ENCODE results near the gene SLC25A45. TPM values are rescaled to one million over a fixed set of nuclear protein-coding genes. Genes with fewer than 3 reads are reported as not detected.

The SLC25A45 gene
- total RNA-seq, 2 donors from 2014 or later = 11.7 to 13.3 TPM

DNA sequence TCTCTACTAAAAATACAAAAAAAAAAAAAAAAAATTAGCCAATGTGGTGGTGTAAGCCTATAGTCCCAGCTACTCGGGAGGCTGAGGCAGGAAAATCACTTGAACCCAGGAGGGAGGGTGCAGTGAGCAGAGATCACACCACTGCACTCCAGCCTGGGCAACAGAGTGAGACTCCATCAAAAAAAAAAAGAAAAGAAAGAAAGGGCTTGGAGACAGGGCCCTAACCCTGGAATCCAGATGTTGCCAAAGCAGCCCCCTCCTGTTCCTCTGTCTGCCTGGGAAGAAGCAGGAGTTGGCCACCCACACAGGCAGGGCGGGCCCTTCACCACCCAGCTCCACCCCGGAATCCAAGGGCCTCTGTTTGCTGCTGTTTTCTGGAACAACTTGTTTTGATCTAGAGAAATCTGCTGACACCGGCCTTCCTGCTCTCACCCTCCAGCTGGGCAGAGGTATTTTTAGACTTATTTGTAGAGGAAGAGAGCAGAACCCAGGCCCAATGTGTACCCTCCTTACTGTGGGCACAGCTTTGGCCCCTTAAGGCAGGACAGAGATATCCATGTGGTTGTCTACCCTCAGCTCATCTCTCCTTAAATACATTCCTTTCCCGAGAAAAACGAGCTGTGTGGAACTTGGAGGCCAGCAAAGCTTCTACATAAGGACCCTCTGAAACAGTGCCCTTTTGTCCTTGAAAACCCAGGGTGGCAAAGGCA is 37.5 kb upstream of the SLC25A45 start:
- no peaks in the 10 kb centered on the region for H3K9me3 ChIP-seq
- under 1% methylated on average over 6 of the region's 6 CpGs for WGBS
- peak overlapping the region; percentile 100 for H3K27ac ChIP-seq
- peak; percentile 98 for DNase-seq (ENCODE audit: low spot score)
- intact Hi-C loops (cut with DNase I) = loop anchor here (2.0 to 10.0 kb wide), 2 partner anchors 55 to 79 kb away; partner anchors contain the start of gene MALAT1
- peaks cover 27% of the 10 kb centered on the region for H3K4me1 ChIP-seq (replicated peaks)
- no peaks in the 10 kb centered on the region for H3K27me3 ChIP-seq (replicated peaks; ENCODE audit: insufficient read depth)
- H3K36me3 ChIP-seq = no peaks in the 10 kb centered on the region
- TF ChIP-seq POLR2A (IDR thresholded peaks at IDR 0.05) (peak; percentile 54), POLR2AphosphoS5 (IDR thresholded peaks at IDR 0.05) (peak; percentile 100)
- TF ChIP-seq, protein P1, sequence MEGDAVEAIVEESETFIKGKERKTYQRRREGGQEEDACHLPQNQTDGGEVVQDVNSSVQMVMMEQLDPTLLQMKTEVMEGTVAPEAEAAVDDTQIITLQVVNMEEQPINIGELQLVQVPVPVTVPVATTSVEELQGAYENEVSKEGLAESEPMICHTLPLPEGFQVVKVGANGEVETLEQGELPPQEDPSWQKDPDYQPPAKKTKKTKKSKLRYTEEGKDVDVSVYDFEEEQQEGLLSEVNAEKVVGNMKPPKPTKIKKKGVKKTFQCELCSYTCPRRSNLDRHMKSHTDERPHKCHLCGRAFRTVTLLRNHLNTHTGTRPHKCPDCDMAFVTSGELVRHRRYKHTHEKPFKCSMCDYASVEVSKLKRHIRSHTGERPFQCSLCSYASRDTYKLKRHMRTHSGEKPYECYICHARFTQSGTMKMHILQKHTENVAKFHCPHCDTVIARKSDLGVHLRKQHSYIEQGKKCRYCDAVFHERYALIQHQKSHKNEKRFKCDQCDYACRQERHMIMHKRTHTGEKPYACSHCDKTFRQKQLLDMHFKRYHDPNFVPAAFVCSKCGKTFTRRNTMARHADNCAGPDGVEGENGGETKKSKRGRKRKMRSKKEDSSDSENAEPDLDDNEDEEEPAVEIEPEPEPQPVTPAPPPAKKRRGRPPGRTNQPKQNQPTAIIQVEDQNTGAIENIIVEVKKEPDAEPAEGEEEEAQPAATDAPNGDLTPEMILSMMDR (IDR thresholded peaks at IDR 0.05) = no peak
- peak overlapping the region; percentile 7 to 24 for H3K4me3 ChIP-seq

GRCh38 chr11:65419460-65419771 is 37.0 kb upstream of the SLC25A45 start:
- intact Hi-C loops (cut with DNase I) = loop anchor here (2.0 to 10.0 kb wide), 2 partner anchors 55 to 79 kb away; partner anchors contain the start of gene MALAT1
- 33% methylated on average over 7 of the region's 7 CpGs for WGBS
- Histone ChIP-seq H3K4me1 (replicated peaks) (peaks cover 27% of the 10 kb centered on the region), H3K27ac (peak overlapping the region; percentile 100), H3K4me3 (peak overlapping the region; percentile 7 to 24), H3K36me3 (no peaks in the 10 kb centered on the region), H3K9me3 (no peaks in the 10 kb centered on the region), H3K27me3 (replicated peaks; ENCODE audit: insufficient read depth) (no peaks in the 10 kb centered on the region)
- no peak for DNase-seq (ENCODE audit: low spot score)
- TF ChIP-seq POLR2A (IDR thresholded peaks at IDR 0.05) (no peak), POLR2AphosphoS5 (IDR thresholded peaks at IDR 0.05) (no peak)
- TF ChIP-seq, protein P1 (IDR thresholded peaks at IDR 0.05) = no peak

- Histone ChIP-seq H3K36me3 (no peaks in the 10 kb centered on the region), H3K4me3 (peak overlapping the region; percentile 7 to 24), H3K9me3 (no peaks in the 10 kb centered on the region), H3K4me1 (replicated peaks) (peaks cover 27% of the 10 kb centered on the region), H3K27ac (peak overlapping the region; percentile 100), H3K27me3 (replicated peaks; ENCODE audit: insufficient read depth) (no peaks in the 10 kb centered on the region)
- intact Hi-C loops (cut with DNase I) = loop anchor here (2.0 to 10.0 kb wide), 2 partner anchors 54 to 80 kb away; partner anchors contain the start of gene MALAT1
- under 1% methylated on average over 14 of the region's 15 CpGs for WGBS
- DNase-seq (ENCODE audit: low spot score) = peak; percentile 95
- peak; percentile 40 for TF ChIP-seq POLR2A (IDR thresholded peaks at IDR 0.05)
- peak; percentile 96 for TF ChIP-seq POLR2AphosphoS5 (IDR thresholded peaks at IDR 0.05)
- TF ChIP-seq, protein P1 (IDR thresholded peaks at IDR 0.05) = no peak
Measured at GRCh38 chr11:65418681-65419459, 36.4 kb upstream of the SLC25A45 start.

DNA sequence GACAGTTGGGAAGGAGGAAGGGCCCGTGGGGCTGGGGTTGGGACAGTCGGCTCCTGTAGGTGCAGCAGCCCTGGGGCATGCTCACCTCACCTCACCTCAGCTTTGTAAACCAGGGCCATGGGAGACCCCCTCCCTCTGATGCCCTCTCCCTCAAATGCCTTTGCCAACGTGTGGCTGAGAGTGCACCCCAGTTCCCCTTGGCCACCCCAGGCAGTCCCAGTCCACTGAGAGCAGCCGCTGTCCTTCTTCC is 35.9 kb upstream of the SLC25A45 start:
- TF ChIP-seq POLR2A (IDR thresholded peaks at IDR 0.05) (peak; percentile 46), POLR2AphosphoS5 (IDR thresholded peaks at IDR 0.05) (no peak)
- Histone ChIP-seq H3K27me3 (replicated peaks; ENCODE audit: insufficient read depth) (no peaks in the 10 kb centered on the region), H3K27ac (peak overlapping the region; percentile 100), H3K36me3 (no peaks in the 10 kb centered on the region), H3K9me3 (no peaks in the 10 kb centered on the region), H3K4me3 (peak overlapping the region in 1 of 2 donors; percentile 24), H3K4me1 (replicated peaks) (peaks cover 27% of the 10 kb centered on the region)
- intact Hi-C loops (cut with DNase I) = loop anchor here (2.0 to 10.0 kb wide), 2 partner anchors 54 to 80 kb away; partner anchors contain the start of gene MALAT1
- no peak for DNase-seq (ENCODE audit: low spot score)
- 2% methylated on average over 4 of the region's 4 CpGs for WGBS

DNA sequence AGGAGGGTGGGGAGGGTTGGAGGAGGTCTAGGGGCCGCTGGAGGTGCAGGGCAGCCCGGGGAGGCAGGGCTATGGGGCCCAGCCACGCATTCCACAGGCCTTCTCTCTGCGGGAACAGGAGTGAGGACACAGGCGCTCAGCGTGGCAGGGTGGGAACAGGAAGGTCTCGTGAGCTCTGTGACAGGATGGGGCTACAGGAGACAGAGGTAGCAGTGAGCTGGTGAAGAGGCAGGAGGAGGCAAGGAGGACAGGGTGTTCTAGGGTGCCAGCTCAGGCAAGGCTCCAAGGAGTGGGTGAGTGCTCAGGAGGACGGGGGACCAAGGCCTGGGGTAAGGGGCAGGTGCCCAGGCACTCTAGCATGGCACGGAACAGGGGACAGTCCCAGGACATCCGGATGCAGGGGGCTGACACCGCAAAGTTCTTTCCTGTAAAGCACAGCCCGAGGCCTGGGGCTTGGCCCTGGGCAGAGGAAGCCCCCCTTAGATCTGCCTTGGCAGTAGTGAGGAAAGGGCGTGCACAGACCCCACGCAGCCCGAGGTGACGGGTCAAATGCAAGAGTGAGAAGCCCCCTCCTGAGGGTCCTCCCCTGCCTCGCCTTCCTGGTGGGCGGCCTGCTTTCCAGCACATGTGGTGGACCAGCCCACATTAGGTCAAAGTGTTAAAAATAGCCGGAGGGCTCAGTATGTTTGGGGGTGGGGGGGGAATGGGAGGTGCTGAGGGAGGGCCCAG is 35.4 kb upstream of the SLC25A45 start:
- Histone ChIP-seq H3K36me3 (no peaks in the 10 kb centered on the region), H3K4me3 (peak overlapping the region; percentile 1 to 24), H3K4me1 (replicated peaks) (peaks cover 27% of the 10 kb centered on the region), H3K27me3 (replicated peaks; ENCODE audit: insufficient read depth) (no peaks in the 10 kb centered on the region), H3K9me3 (no peaks in the 10 kb centered on the region), H3K27ac (peak overlapping the region; percentile 100)
- intact Hi-C loops (cut with DNase I) = loop anchor here (2.0 to 10.0 kb wide), 2 partner anchors 53 to 81 kb away; partner anchors contain the start of gene MALAT1
- DNase-seq (ENCODE audit: low spot score) = peak; percentile 59
- WGBS = 18% methylated on average over 19 of the region's 19 CpGs
- TF ChIP-seq, protein P1 (IDR thresholded peaks at IDR 0.05) = no peak
- TF ChIP-seq POLR2A (IDR thresholded peaks at IDR 0.05) (no peak), POLR2AphosphoS5 (IDR thresholded peaks at IDR 0.05) (no peak)
